GM23338 (cell line): Measurements from ENCODE around the gene SLC43A3. TPM values are rescaled to one million over a fixed set of nuclear protein-coding genes. Genes with fewer than 3 reads are reported as not detected.

Experiments
- ATAC-seq: fragments of 200-7000 bp; cut with Tn5 transposase; 3 replicates; pipeline ENCODE4 v1.9.1; 2020
- DNase-seq: peaks from one replicate; pipeline ENCODE4 v3.0.0-alpha.2; 2015; ENCODE audit warnings: low spot score
- H2AFZ ChIP-seq: fragments of 200-600 bp; sonication (generic); 2 replicates; pipeline ENCODE4 v1.8.0; 2016; ENCODE audit warnings: antibody characterized with exemption, mild to moderate bottlenecking, moderate library complexity
- H3F3A ChIP-seq: fragments of 200-600 bp; sonication (generic); replicated peaks from 2 replicates; pipeline ENCODE4 v1.8.0; 2017; ENCODE audit warnings: antibody characterized with exemption, mixed run types, low read depth
- H3K27ac ChIP-seq: fragments of 200-600 bp; sonication (generic); 2 replicates; pipeline ENCODE4 v1.6.1; 2016; ENCODE audit warnings: low read depth
- H3K27me3 ChIP-seq: fragments of 200-600 bp; sonication (generic); 2 replicates; pipeline ENCODE4 v1.8.0; 2016; ENCODE audit warnings: mild to moderate bottlenecking, mixed run types, moderate library complexity; ENCODE audit not compliant: insufficient read depth
- H3K36me3 ChIP-seq: fragments of 200-600 bp; sonication (generic); 2 replicates; pipeline ENCODE4 v1.8.0; 2016; ENCODE audit warnings: mild to moderate bottlenecking; ENCODE audit not compliant: insufficient read depth
- H3K4me1 ChIP-seq: fragments of 200-600 bp; sonication (generic); 2 replicates; pipeline ENCODE4 v1.8.0; 2016; ENCODE audit warnings: mild to moderate bottlenecking, moderate library complexity; ENCODE audit not compliant: insufficient read depth
- H3K4me2 ChIP-seq: fragments of 200-600 bp; sonication (generic); 2 replicates; pipeline ENCODE4 v1.7.1; 2017; ENCODE audit warnings: mixed run types
- H3K4me3 ChIP-seq: fragments of 200-600 bp; sonication (generic); 2 replicates; pipeline ENCODE4 v1.6.1; 2016; ENCODE audit warnings: mixed run types
- H3K79me2 ChIP-seq: fragments of 200-600 bp; sonication (generic); replicated peaks from 2 replicates; pipeline ENCODE4 v1.8.0; 2017; ENCODE audit warnings: mild to moderate bottlenecking; ENCODE audit not compliant: insufficient read depth
- H3K9me2 ChIP-seq: fragments of 200-600 bp; sonication (generic); 2 replicates; pipeline ENCODE4 v1.8.0; 2017; ENCODE audit not compliant: insufficient read depth
- H4K20me1 ChIP-seq: fragments of 200-600 bp; sonication (generic); replicated peaks from 2 replicates; pipeline ENCODE4 v1.8.0; 2017; ENCODE audit warnings: mild to moderate bottlenecking; ENCODE audit not compliant: insufficient read depth
- H3K27ac Mint-ChIP-seq: 2 replicates; pipeline ENCODE4 v1.8.0; 2020; ENCODE audit warnings: inconsistent platforms, mild to moderate bottlenecking, moderate library complexity, mixed read lengths
- H3K27me3 Mint-ChIP-seq: 3 replicates; pipeline ENCODE4 v1.8.0; 2022; ENCODE audit warnings: low read depth, mild to moderate bottlenecking, moderate library complexity, mixed read lengths, inconsistent platforms; ENCODE audit not compliant: insufficient read depth, poor library complexity
- H3K36me3 Mint-ChIP-seq: 3 replicates; pipeline ENCODE4 v1.8.0; 2021; ENCODE audit warnings: low read depth, mild to moderate bottlenecking, inconsistent platforms, moderate library complexity, mixed read lengths
- H3K4me1 Mint-ChIP-seq: 3 replicates; pipeline ENCODE4 v1.8.0; 2020; ENCODE audit warnings: mild to moderate bottlenecking, inconsistent platforms, mixed read lengths
- H3K4me3 Mint-ChIP-seq: 3 replicates; pipeline ENCODE4 v1.8.0; 2021; ENCODE audit warnings: moderate library complexity, mild to moderate bottlenecking, inconsistent platforms, mixed read lengths
- H3K9me3 Mint-ChIP-seq: 3 replicates; pipeline ENCODE4 v1.8.0; 2020; ENCODE audit warnings: moderate library complexity, mild to moderate bottlenecking, inconsistent platforms, mixed read lengths
- CREB1 ChIP-seq: fragments of 250-450 bp; sonication (Bioruptor Pico); IDR thresholded peaks from 2 replicates; pipeline ENCODE4 v1.5.0; 2020; ENCODE audit warnings: low read depth, mild to moderate bottlenecking, moderate library complexity
- CTCF ChIP-seq, 2 experiments: fragments of 200-600 bp in 1 of 2; sonication (generic) in 1 of 2; conservative IDR thresholded peaks; 2 replicates each; pipeline versions ENCODE4 v1.5.1 to v1.6.1; 2016 to 2017; ENCODE audit warnings: antibody characterized with exemption in 2 of 2, low read depth in 2 of 2, mild to moderate bottlenecking in 2 of 2, moderate library complexity in 1 of 2
- ETS1 ChIP-seq: IDR thresholded peaks from 2 replicates; pipeline ENCODE4 v1.6.1; 2016; ENCODE audit warnings: antibody characterized with exemption
- JUNB ChIP-seq: IDR thresholded peaks from one replicate; pipeline ENCODE4 v1.6.1; 2016; ENCODE audit warnings: antibody characterized with exemption; ENCODE audit not compliant: unreplicated experiment
- NANOG ChIP-seq: IDR thresholded peaks from 2 replicates; pipeline ENCODE4 v1.6.1; 2016; ENCODE audit warnings: antibody characterized with exemption, borderline replicate concordance
- STAT1 ChIP-seq: IDR thresholded peaks from one replicate; pipeline ENCODE4 v1.6.1; 2016; ENCODE audit warnings: antibody characterized with exemption; ENCODE audit not compliant: unreplicated experiment
- ZNF114 ChIP-seq: fragments of 250-450 bp; sonication (Bioruptor Pico); IDR thresholded peaks from 2 replicates; pipeline ENCODE4 v1.5.0; 2020; ENCODE audit warnings: mild to moderate bottlenecking, moderate library complexity
- ZNF331 ChIP-seq: fragments of 250-450 bp; sonication (Bioruptor Pico); IDR thresholded peaks from 2 replicates; pipeline ENCODE4 v1.5.0; 2020; ENCODE audit warnings: low read depth, mild to moderate bottlenecking, moderate library complexity
- ZNF462 ChIP-seq: fragments of 250-450 bp; sonication (Bioruptor Pico); IDR thresholded peaks from 2 replicates; pipeline ENCODE4 v1.5.0; 2020; ENCODE audit warnings: mild to moderate bottlenecking, moderate library complexity
- polyA plus RNA-seq: library from polyadenylated mRNA; unstranded; fragments of >200 nt; fragmentation: Nextera tagmentation; extraction: Ambion mirVana; gene quantifications from 2 replicates; pipeline ENCODE4 v1.2.1, GENCODE V29; 2016
- total RNA-seq: library from RNA; depleted of rRNA; stranded (reverse); fragments of >200 nt; shearing (Covaris generic); gene quantifications from 2 replicates; pipeline ENCODE4 v1.2.3, GENCODE V29; 2014

SLC43A3 gene
- total and polyA plus RNA-seq, 2 experiments from 2014 or later: 14.3 to 24.8 TPM

- no peak for DNase-seq
- Histone ChIP-seq H4K20me1 (no peaks in the 10 kb centered on the region), H3K9me2 (no peaks in the 10 kb centered on the region), H3K4me1 (no peaks in the 10 kb centered on the region), H3K27ac (no peak overlapping the region), H2AFZ (no peak overlapping the region), H3F3A (no peaks in the 10 kb centered on the region), H3K4me2 (no peak overlapping the region), H3K79me2 (no peaks in the 10 kb centered on the region), H3K4me3 (no peak overlapping the region), H3K27me3 (no peaks in the 10 kb centered on the region), H3K36me3 (no peaks in the 10 kb centered on the region)
- H3K36me3 Mint-ChIP-seq: no peaks in the 10 kb centered on the region
- H3K9me3 Mint-ChIP-seq: peaks cover 3% of the 10 kb centered on the region; the same call in 1 of the 3 replicates
- H3K27me3 Mint-ChIP-seq: peaks cover 11% of the 10 kb centered on the region
- no peak overlapping the region for H3K4me3 Mint-ChIP-seq
- peaks cover 2% of the 10 kb centered on the region; the same call in 2 of the 3 replicates for H3K4me1 Mint-ChIP-seq
- TF ChIP-seq ZNF114 (CRISPR knock-in tag): no peak
- no peak for TF ChIP-seq CTCF (conservative IDR thresholded peaks at IDR 0.05; ENCODE audit: low read depth in 2 of 2)
- no peak for TF ChIP-seq JUNB
- no peak for TF ChIP-seq NANOG
- TF ChIP-seq ETS1: no peak
- no peak for TF ChIP-seq CREB1
- no peak for TF ChIP-seq STAT1
- no peak for TF ChIP-seq ZNF462 (CRISPR knock-in tag)
- no peak for TF ChIP-seq ZNF331 (CRISPR knock-in tag)
- no peak overlapping the region for H3K27ac Mint-ChIP-seq
- no peak for ATAC-seq
These were observed 48.7 kb downstream of the SLC43A3 start for GRCh38 chr11:57378186-57378585.
